Trophoblast cell (in vitro differentiated cells and primary cell): ENCODE results near the gene CYP2A7.
"Not testable (repeated sequence)": the region's sequence is repeated elsewhere in the genome, so short reads cannot be mapped to it uniquely, and the experiment has no call there.

Experiments
- DNase-seq, 2 donors: peaks; one replicate each; pipeline ENCODE4 v3.0.0-alpha.2; 2016
- H2AFZ ChIP-seq: 2 replicates; pipeline ENCODE4 v1.6.1; 2013; ENCODE audit warnings: low read length, moderate library complexity, mild to moderate bottlenecking; ENCODE audit not compliant: insufficient read depth, poor library complexity
- H2AK5ac ChIP-seq: 2 replicates; pipeline ENCODE4 v1.6.1; 2013; ENCODE audit warnings: mild to moderate bottlenecking, low read length
- H2BK120ac ChIP-seq: 2 replicates; pipeline ENCODE4 v1.6.1; 2013; ENCODE audit warnings: low read length, mild to moderate bottlenecking, moderate library complexity; ENCODE audit not compliant: insufficient read depth, poor library complexity
- H2BK12ac ChIP-seq: 2 replicates; pipeline ENCODE4 v1.6.1; 2013; ENCODE audit warnings: mild to moderate bottlenecking, low read length, moderate library complexity
- H2BK5ac ChIP-seq: 2 replicates; pipeline ENCODE4 v1.6.1; 2013; ENCODE audit warnings: low read length, low read depth, moderate library complexity, mild to moderate bottlenecking; ENCODE audit not compliant: poor library complexity
- H3K14ac ChIP-seq: 2 replicates; pipeline ENCODE4 v1.6.1; 2013; ENCODE audit warnings: mild to moderate bottlenecking, low read length
- H3K18ac ChIP-seq: 2 replicates; pipeline ENCODE4 v1.6.1; 2013; ENCODE audit warnings: mild to moderate bottlenecking, low read length
- H3K23ac ChIP-seq: 2 replicates; pipeline ENCODE4 v1.6.1; 2013; ENCODE audit warnings: low read length
- H3K27ac ChIP-seq: 2 replicates; pipeline ENCODE4 v1.5.1; 2013; ENCODE audit warnings: low read depth, mild to moderate bottlenecking, inconsistent platforms, low read length, moderate library complexity
- H3K27me3 ChIP-seq: 2 replicates; pipeline ENCODE4 v1.6.1; 2013; ENCODE audit warnings: inconsistent platforms, mild to moderate bottlenecking, low read length, moderate library complexity; ENCODE audit not compliant: insufficient read depth
- H3K36me3 ChIP-seq, 2 experiments: 1 replicate in 1 of 2; 2 replicates in 1 of 2; pipeline ENCODE4 v1.6.1; 2013; ENCODE audit warnings: low read length in 2 of 2, mild to moderate bottlenecking in 2 of 2, moderate library complexity in 1 of 2; ENCODE audit not compliant: insufficient read depth in 2 of 2, control insufficient read depth in 1 of 2
- H3K4ac ChIP-seq: 2 replicates; pipeline ENCODE4 v1.6.1; 2013; ENCODE audit warnings: low read depth, mild to moderate bottlenecking, low read length, moderate library complexity
- H3K4me1 ChIP-seq, 2 experiments: 1 replicate in 1 of 2; 2 replicates in 1 of 2; pipeline ENCODE4 v1.6.1; 2013; ENCODE audit warnings: low read length in 2 of 2, mild to moderate bottlenecking in 2 of 2, moderate library complexity in 1 of 2; ENCODE audit not compliant: insufficient read depth in 2 of 2, control insufficient read depth in 1 of 2
- H3K4me2 ChIP-seq: 2 replicates; pipeline ENCODE4 v1.6.1; 2013; ENCODE audit warnings: inconsistent platforms, mild to moderate bottlenecking, low read length, moderate library complexity
- H3K4me3 ChIP-seq: 2 replicates; pipeline ENCODE4 v1.5.1; 2013; ENCODE audit warnings: mild to moderate bottlenecking, low read depth, low read length, inconsistent platforms
- H3K79me1 ChIP-seq: one replicate; pipeline ENCODE4 v1.6.1; 2013; ENCODE audit warnings: low read length
- H3K79me2 ChIP-seq: 2 replicates; pipeline ENCODE4 v1.6.1; 2013; ENCODE audit warnings: low read length, mild to moderate bottlenecking; ENCODE audit not compliant: control insufficient read depth, insufficient read depth, poor library complexity
- H3K9ac ChIP-seq: 2 replicates; pipeline ENCODE4 v1.6.1; 2013; ENCODE audit warnings: mild to moderate bottlenecking, low read length
- H3K9me3 ChIP-seq: 2 replicates; pipeline ENCODE4 v1.6.1; 2013; ENCODE audit warnings: low read depth, mild to moderate bottlenecking, control low read depth, inconsistent platforms, low read length; ENCODE audit not compliant: insufficient read depth
- H4K12ac ChIP-seq: 2 replicates; pipeline ENCODE4 v1.6.1; 2013; ENCODE audit warnings: low read depth, mild to moderate bottlenecking, low read length, moderate library complexity
- H4K8ac ChIP-seq: 2 replicates; pipeline ENCODE4 v1.6.1; 2013; ENCODE audit warnings: low read depth, mild to moderate bottlenecking, low read length, moderate library complexity
- H4K91ac ChIP-seq: one replicate; pipeline ENCODE4 v1.6.1; 2013; ENCODE audit warnings: low read depth, mild to moderate bottlenecking, low read length, moderate library complexity
- WGBS: extraction: QIAGEN DNeasy Blood & Tissue Kit; methylation state at CpG from one replicate; pipeline ENCODE4 v1.1.7; 2013; ENCODE audit warnings: missing lambda C conversion rate; ENCODE audit not compliant: insufficient read length, insufficient coverage; ENCODE audit errors: extremely low coverage; 5-methylcytosine and 5-hydroxymethylcytosine counted together

Gene CYP2A7

DNA sequence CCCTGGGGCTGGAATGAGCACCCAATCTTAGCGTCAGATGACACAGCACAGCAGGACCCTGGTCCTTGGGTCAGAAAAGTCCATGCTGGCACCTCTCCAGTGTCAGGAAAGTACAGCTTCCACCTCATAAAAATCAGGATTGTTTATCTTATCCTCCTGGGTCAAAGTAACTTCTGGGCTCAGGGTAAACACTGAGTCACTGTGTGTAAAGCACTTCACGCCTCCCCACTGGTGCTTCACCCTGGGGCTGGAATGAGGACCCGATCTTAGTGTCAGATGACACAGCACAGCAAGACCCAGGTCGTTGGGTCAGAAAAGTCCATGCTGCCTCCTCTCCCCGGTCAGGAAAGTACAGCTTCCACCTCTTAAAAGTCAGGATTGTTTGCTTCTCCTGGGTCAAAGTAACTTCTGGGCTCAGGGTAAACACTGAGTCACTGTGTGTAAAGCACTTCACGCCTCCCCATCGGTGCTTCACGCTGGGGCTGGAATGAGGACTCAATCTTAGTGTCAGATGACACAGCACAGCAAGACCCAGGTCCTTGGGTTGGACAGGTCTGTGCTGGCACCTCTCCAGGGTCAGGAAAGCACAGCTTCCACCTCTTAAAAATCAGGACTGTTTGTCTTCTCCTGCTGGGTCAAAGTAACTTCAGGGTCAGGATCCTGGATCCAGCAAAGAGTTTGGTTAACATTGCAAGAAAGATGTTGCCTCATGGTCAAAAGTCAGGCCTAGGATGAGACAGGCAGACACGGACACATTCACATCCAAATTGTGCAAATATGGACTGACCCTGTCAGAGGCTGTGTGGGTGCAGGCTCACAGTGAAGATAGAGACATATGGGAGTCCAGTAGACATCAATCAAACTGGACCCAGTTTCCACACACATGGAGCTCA, 39.2 kb upstream of the CYP2A7 start:
- no CpG with 5 or more reads among the region's 9 CpGs for WGBS
- H3K27me3 ChIP-seq = no peaks in the 10 kb centered on the region
- no peak overlapping the region for H3K23ac ChIP-seq
- H3K14ac ChIP-seq = no peak overlapping the region
- H4K8ac ChIP-seq = no peak overlapping the region
- H3K4me3 ChIP-seq = no peak overlapping the region
- no peak overlapping the region for H2AK5ac ChIP-seq
- no peak for DNase-seq
- no peaks in the 10 kb centered on the region for H3K79me2 ChIP-seq
- H2BK120ac ChIP-seq = no peak overlapping the region
- H3K36me3 ChIP-seq = no peaks in the 10 kb centered on the region
- peaks cover 4% of the 10 kb centered on the region for H3K9me3 ChIP-seq
- H4K91ac ChIP-seq = no peak overlapping the region
- no peaks in the 10 kb centered on the region for H3K79me1 ChIP-seq
- H3K27ac ChIP-seq = no peak overlapping the region
- H3K18ac ChIP-seq = no peak overlapping the region
- H2AFZ ChIP-seq = no peak overlapping the region
- H2BK12ac ChIP-seq = no peak overlapping the region
- H3K4me2 ChIP-seq = no peak overlapping the region
- no peak overlapping the region for H4K12ac ChIP-seq
- no peak overlapping the region for H3K9ac ChIP-seq
- no peak overlapping the region for H3K4ac ChIP-seq
- H3K4me1 ChIP-seq = no peaks in the 10 kb centered on the region
- H2BK5ac ChIP-seq = no peak overlapping the region

DNA sequence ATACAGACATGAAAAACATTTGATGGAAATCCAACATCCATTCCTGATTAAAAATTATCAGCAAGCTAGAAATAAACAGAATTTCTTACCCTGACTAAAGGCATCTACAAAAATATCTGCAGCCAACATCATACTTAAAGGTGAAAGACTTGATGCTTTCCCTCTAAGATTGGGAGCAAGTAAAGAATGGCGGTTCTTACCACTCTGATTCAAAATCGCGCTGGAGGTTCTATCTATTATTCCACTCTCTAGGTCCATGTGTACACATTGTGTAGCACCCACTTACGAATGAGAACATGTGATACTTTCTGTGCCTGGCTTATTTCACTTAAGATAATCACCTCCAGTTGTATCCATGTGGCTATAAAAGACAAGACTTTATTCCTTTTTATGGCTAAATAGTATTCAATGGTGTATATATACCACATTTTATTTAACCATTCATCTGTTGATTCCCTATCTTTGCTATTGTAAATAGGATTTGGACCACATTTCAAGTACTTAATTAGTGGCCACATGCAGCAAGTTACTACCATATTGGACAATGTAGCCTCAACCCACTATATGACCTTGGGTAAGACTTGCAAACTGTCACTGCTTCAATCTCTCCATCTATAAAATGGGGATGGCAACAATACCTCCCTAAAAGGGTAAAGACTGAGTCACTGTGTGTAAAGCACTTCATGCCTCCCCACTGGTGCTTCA, 38.4 kb upstream of the CYP2A7 start:
- Histone ChIP-seq H3K36me3 (no peaks in the 10 kb centered on the region), H2BK120ac (no peak overlapping the region), H3K9ac (no peak overlapping the region), H3K4me3 (no peak overlapping the region), H3K79me1 (no peaks in the 10 kb centered on the region), H3K27ac (no peak overlapping the region), H4K8ac (no peak overlapping the region), H3K27me3 (no peaks in the 10 kb centered on the region), H4K91ac (no peak overlapping the region), H3K4ac (no peak overlapping the region), H3K4me2 (no peak overlapping the region), H3K23ac (no peak overlapping the region), H3K79me2 (no peaks in the 10 kb centered on the region), H2BK12ac (no peak overlapping the region), H4K12ac (no peak overlapping the region), H3K4me1 (no peaks in the 10 kb centered on the region), H3K18ac (no peak overlapping the region), H2AFZ (no peak overlapping the region), H3K14ac (no peak overlapping the region), H2BK5ac (no peak overlapping the region), H3K9me3 (peaks cover 4% of the 10 kb centered on the region), H2AK5ac (no peak overlapping the region)
- no peak for DNase-seq
- no CpG with 5 or more reads among the region's 4 CpGs for WGBS

DNA sequence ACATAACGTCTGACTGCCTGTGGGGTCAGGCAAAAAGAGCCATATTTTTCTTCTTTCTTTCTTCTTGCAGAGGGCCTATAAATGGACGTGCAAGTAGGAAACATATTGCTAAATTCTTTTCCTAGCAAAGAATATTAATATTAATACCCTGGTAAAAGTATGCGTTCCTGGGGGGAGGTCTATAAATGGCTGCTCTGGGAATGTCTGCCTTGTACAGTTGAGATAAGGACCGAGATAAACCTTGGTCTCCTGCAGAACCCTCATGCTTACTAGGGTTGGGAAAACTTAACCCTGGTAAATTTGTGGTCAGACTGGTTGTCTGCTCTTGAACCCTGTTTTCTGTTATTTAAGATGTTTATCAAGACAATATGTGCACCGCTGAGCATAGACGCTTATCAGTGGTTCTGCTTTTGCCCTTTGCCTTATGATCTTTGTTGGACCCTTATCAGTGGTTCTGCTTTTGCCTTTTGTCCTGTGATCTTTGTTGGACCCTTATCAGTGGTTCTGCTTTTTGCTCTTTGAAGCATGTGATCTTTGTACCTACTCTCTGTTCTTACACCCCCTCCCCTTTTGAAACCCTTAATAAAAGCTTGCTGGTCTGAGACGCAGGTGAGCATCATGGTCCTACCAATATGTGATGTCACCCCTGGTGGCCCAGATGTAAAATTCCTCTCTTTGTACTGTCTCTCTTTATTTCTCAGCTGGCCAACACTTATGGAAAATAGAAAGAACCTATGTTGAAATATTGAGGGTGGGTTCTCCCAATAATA, 37.7 kb upstream of the CYP2A7 start:
- not testable (repeated sequence) for H3K14ac ChIP-seq, H3K4me3 ChIP-seq, H4K12ac ChIP-seq, H3K4me2 ChIP-seq, H3K18ac ChIP-seq, H3K23ac ChIP-seq, H2BK12ac ChIP-seq, H3K27me3 ChIP-seq, H3K79me1 ChIP-seq, H4K8ac ChIP-seq, H2AK5ac ChIP-seq, H2BK120ac ChIP-seq, H3K79me2 ChIP-seq, H2BK5ac ChIP-seq, H3K36me3 ChIP-seq, DNase-seq, H3K9ac ChIP-seq, H4K91ac ChIP-seq, H2AFZ ChIP-seq, H3K4ac ChIP-seq, H3K4me1 ChIP-seq, H3K27ac ChIP-seq, H3K9me3 ChIP-seq
- no CpG with 5 or more reads among the region's 7 CpGs for WGBS

DNA sequence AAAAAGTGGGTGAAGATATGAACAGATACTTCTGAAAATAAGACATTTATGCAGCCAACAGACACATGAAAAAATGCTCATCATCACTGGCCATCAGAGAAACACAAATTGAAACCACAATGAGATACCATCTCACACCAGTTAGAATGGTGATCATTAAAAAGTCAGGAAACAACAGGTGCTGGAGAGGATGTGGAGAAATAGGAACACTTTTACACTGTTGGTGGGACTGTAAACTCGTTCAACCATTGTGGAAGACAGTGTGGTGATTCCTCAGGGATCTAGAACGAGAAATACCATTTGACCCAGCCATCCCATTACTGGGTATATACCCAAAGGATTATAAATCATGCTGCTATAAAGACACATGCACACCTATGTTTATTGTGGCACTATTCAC, 36.3 kb upstream of the CYP2A7 start:
- not testable (repeated sequence) for H2BK12ac ChIP-seq, H4K12ac ChIP-seq, H3K4me2 ChIP-seq, H3K14ac ChIP-seq, DNase-seq, H4K91ac ChIP-seq, H3K18ac ChIP-seq, H3K4ac ChIP-seq, H2BK5ac ChIP-seq, H3K23ac ChIP-seq, H2AFZ ChIP-seq, H2BK120ac ChIP-seq, H3K4me3 ChIP-seq, H3K9me3 ChIP-seq, H3K79me2 ChIP-seq, H3K9ac ChIP-seq, H3K27me3 ChIP-seq, H3K36me3 ChIP-seq, H3K4me1 ChIP-seq, H2AK5ac ChIP-seq, H3K79me1 ChIP-seq, H4K8ac ChIP-seq, H3K27ac ChIP-seq
- no CpG with 5 or more reads among the region's 2 CpGs for WGBS
